ENCODE measurements around the gene SLC34A2. TPM values are rescaled to one million over a fixed set of nuclear protein-coding genes. Genes with fewer than 3 reads are reported as not detected.
A peak's percentile ranks its signal among the peaks of the same experiment; 100 is the strongest.
"Not testable (repeated sequence)": the region's sequence is repeated elsewhere in the genome, so short reads cannot be mapped to it uniquely, and the experiment has no call there.

The SLC34A2 gene
- total and polyA plus RNA-seq, 4 donors = 0.20 to 1.1 (median 0.58) TPM

DNA sequence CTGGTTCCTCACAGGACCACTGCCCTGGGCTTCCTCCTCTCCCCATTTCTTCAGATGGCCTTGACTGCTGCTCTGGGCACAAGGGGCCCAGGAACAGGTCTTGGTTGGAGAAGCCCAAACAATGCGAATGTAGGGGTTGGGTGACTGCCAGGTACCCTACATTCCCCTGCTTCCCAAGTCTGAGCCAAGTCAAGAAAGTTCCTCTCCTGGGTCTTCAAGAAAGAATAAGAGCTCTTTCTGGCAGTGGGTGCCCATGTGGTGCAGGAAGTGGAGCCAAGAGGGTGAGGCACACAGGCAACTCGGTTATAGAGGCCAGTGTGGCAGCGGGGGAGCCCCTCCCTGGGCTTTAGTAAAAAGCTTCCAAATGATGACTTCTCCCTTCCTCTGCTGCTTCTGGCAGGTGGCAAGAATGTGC lies 2.7 kb downstream of the SLC34A2 start:
- Histone ChIP-seq H3K27me3 (ENCODE audit: control insufficient read depth, insufficient read depth, low read length) (peaks cover 44% of the 10 kb centered on the region), H3K4me1 (ENCODE audit: control insufficient read depth, insufficient read depth, low read length) (peaks cover 21% of the 10 kb centered on the region), H3K27ac (ENCODE audit: low read depth, low read length) (no peak overlapping the region), H3K36me3 (ENCODE audit: control insufficient read depth, insufficient read depth, low read length) (no peaks in the 10 kb centered on the region), H3K4me3 (ENCODE audit: low read depth, low read length) (no peak overlapping the region), H3K9me3 (ENCODE audit: control insufficient read depth, insufficient read depth, low read length) (no peaks in the 10 kb centered on the region)
- no peak for DNase-seq (ENCODE audit: low read depth in 4 of 6, low spot score in 6 of 6)
- WGBS (ENCODE audit: insufficient coverage) = 48% methylated on average over 2 of the region's 3 CpGs

GRCh38 chr4:25658777-25659176 lies 3.1 kb downstream of the SLC34A2 start:
- Histone ChIP-seq H3K27me3 (ENCODE audit: control insufficient read depth, insufficient read depth, low read length) (peaks cover 44% of the 10 kb centered on the region), H3K36me3 (ENCODE audit: control insufficient read depth, insufficient read depth, low read length) (no peaks in the 10 kb centered on the region), H3K4me3 (ENCODE audit: low read depth, low read length) (no peak overlapping the region), H3K27ac (ENCODE audit: low read depth, low read length) (no peak overlapping the region), H3K4me1 (ENCODE audit: control insufficient read depth, insufficient read depth, low read length) (peaks cover 24% of the 10 kb centered on the region), H3K9me3 (ENCODE audit: control insufficient read depth, insufficient read depth, low read length) (no peaks in the 10 kb centered on the region)
- no peak for DNase-seq (ENCODE audit: low read depth in 4 of 6, low spot score in 6 of 6)
- WGBS (ENCODE audit: insufficient coverage) = 100% methylated on average over 2 of the region's 3 CpGs

- H3K27ac ChIP-seq (ENCODE audit: low read depth, low read length); H3K4me3 ChIP-seq (ENCODE audit: low read depth, low read length); H3K9me3 ChIP-seq (ENCODE audit: control insufficient read depth, insufficient read depth, low read length); H3K36me3 ChIP-seq (ENCODE audit: control insufficient read depth, insufficient read depth, low read length); DNase-seq (ENCODE audit: low read depth in 4 of 6, low spot score in 6 of 6): not testable (repeated sequence)
- H3K27me3 ChIP-seq (ENCODE audit: control insufficient read depth, insufficient read depth, low read length) = peaks cover 23% of the 10 kb centered on the region
- WGBS (ENCODE audit: insufficient coverage) = no CpG with 5 or more reads among the region's 4 CpGs
- H3K4me1 ChIP-seq (ENCODE audit: control insufficient read depth, insufficient read depth, low read length) = peaks cover 18% of the 10 kb centered on the region
Observed at GRCh38 chr4:25661441-25661840, 5.8 kb downstream of the SLC34A2 start.

DNA sequence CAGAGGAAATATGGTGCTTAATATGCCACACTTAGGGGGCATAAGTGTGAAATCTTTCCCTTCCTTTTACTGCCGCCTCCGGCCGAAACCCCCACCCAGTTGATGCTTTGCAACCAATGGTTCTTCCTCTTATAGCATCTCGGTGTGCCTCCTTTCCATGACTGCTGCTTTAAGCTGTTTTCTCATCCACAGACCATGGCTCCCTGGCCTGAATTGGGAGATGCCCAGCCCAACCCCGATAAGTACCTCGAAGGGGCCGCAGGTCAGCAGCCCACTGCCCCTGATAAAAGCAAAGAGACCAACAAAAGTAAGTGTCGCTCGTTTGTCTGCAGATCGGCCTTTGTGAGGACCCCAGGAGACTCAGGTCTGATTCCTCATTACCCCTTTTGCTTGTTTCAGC lies 6.7 kb downstream of the SLC34A2 start:
- H3K27me3 ChIP-seq (ENCODE audit: control insufficient read depth, insufficient read depth, low read length) = peaks cover 15% of the 10 kb centered on the region
- no peaks in the 10 kb centered on the region for H3K36me3 ChIP-seq (ENCODE audit: control insufficient read depth, insufficient read depth, low read length)
- DNase-seq (ENCODE audit: low read depth in 4 of 6, low spot score in 6 of 6) = no peak

GRCh38 chr4:25663781-25664180 lies 8.1 kb downstream of the SLC34A2 start:
- DNase-seq (ENCODE audit: low read depth in 4 of 6, low spot score in 6 of 6) = peak; percentile 24 to 91 (median 46)
- no peak overlapping the region for H3K4me3 ChIP-seq (ENCODE audit: low read depth, low read length)
- WGBS (ENCODE audit: insufficient coverage) = 11% methylated on average over 4 of the region's 8 CpGs

More for the DNA sequence above, 6.7 kb downstream of the SLC34A2 start:
- Histone ChIP-seq H3K9me3 (ENCODE audit: control insufficient read depth, insufficient read depth, low read length) (no peaks in the 10 kb centered on the region), H3K4me1 (ENCODE audit: control insufficient read depth, insufficient read depth, low read length) (peaks cover 17% of the 10 kb centered on the region), H3K27ac (ENCODE audit: low read depth, low read length) (no peak overlapping the region), H3K4me3 (ENCODE audit: low read depth, low read length) (no peak overlapping the region)
- WGBS (ENCODE audit: insufficient coverage) = 81% methylated on average over 10 of the region's 10 CpGs

GRCh38 chr4:25666031-25666630 lies 10.5 kb downstream of the SLC34A2 start:
- Histone ChIP-seq H3K4me3 (ENCODE audit: low read depth, low read length) (no peak overlapping the region), H3K4me1 (ENCODE audit: control insufficient read depth, insufficient read depth, low read length) (peaks cover 13% of the 10 kb centered on the region), H3K9me3 (ENCODE audit: control insufficient read depth, insufficient read depth, low read length) (no peaks in the 10 kb centered on the region), H3K27me3 (ENCODE audit: control insufficient read depth, insufficient read depth, low read length) (no peaks in the 10 kb centered on the region), H3K27ac (ENCODE audit: low read depth, low read length) (no peak overlapping the region), H3K36me3 (ENCODE audit: control insufficient read depth, insufficient read depth, low read length) (no peaks in the 10 kb centered on the region)
- 98% methylated on average over 6 of the region's 9 CpGs for WGBS (ENCODE audit: insufficient coverage)
- no peak for DNase-seq (ENCODE audit: low read depth in 4 of 6, low spot score in 6 of 6)

More at GRCh38 chr4:25663781-25664180, 8.1 kb downstream of the SLC34A2 start:
- Histone ChIP-seq H3K4me1 (ENCODE audit: control insufficient read depth, insufficient read depth, low read length) (peaks cover 13% of the 10 kb centered on the region), H3K9me3 (ENCODE audit: control insufficient read depth, insufficient read depth, low read length) (no peaks in the 10 kb centered on the region), H3K27me3 (ENCODE audit: control insufficient read depth, insufficient read depth, low read length) (peaks cover 2% of the 10 kb centered on the region), H3K36me3 (ENCODE audit: control insufficient read depth, insufficient read depth, low read length) (no peaks in the 10 kb centered on the region), H3K27ac (ENCODE audit: low read depth, low read length) (no peak overlapping the region)

- Histone ChIP-seq H3K27me3 (ENCODE audit: control insufficient read depth, insufficient read depth, low read length) (no peaks in the 10 kb centered on the region), H3K27ac (ENCODE audit: low read depth, low read length) (no peak overlapping the region), H3K9me3 (ENCODE audit: control insufficient read depth, insufficient read depth, low read length) (no peaks in the 10 kb centered on the region), H3K4me1 (ENCODE audit: control insufficient read depth, insufficient read depth, low read length) (peaks cover 13% of the 10 kb centered on the region), H3K36me3 (ENCODE audit: control insufficient read depth, insufficient read depth, low read length) (no peaks in the 10 kb centered on the region), H3K4me3 (ENCODE audit: low read depth, low read length) (no peak overlapping the region)
- WGBS (ENCODE audit: insufficient coverage) = 96% methylated on average over 8 of the region's 15 CpGs
- DNase-seq (ENCODE audit: low read depth in 4 of 6, low spot score in 6 of 6) = no peak
Observed at GRCh38 chr4:25667931-25668557, 12.4 kb downstream of the SLC34A2 start.

GRCh38 chr4:25670991-25671390 lies 15.3 kb downstream of the SLC34A2 start:
- 67% methylated on average over 1 of the region's 4 CpGs for WGBS (ENCODE audit: insufficient coverage)
- Histone ChIP-seq H3K4me3 (ENCODE audit: low read depth, low read length) (no peak overlapping the region), H3K9me3 (ENCODE audit: control insufficient read depth, insufficient read depth, low read length) (no peaks in the 10 kb centered on the region), H3K27me3 (ENCODE audit: control insufficient read depth, insufficient read depth, low read length) (no peaks in the 10 kb centered on the region), H3K27ac (ENCODE audit: low read depth, low read length) (no peak overlapping the region), H3K36me3 (ENCODE audit: control insufficient read depth, insufficient read depth, low read length) (peaks cover 3% of the 10 kb centered on the region), H3K4me1 (ENCODE audit: control insufficient read depth, insufficient read depth, low read length) (no peaks in the 10 kb centered on the region)
- DNase-seq (ENCODE audit: low read depth in 4 of 6, low spot score in 6 of 6) = peak in 1 of 6 donors; percentile 28

- no peak overlapping the region for H3K27ac ChIP-seq (ENCODE audit: low read depth, low read length)
- DNase-seq (ENCODE audit: low read depth in 4 of 6, low spot score in 6 of 6) = no peak
- no peaks in the 10 kb centered on the region for H3K27me3 ChIP-seq (ENCODE audit: control insufficient read depth, insufficient read depth, low read length)
- H3K9me3 ChIP-seq (ENCODE audit: control insufficient read depth, insufficient read depth, low read length) = no peaks in the 10 kb centered on the region
- H3K4me1 ChIP-seq (ENCODE audit: control insufficient read depth, insufficient read depth, low read length) = no peaks in the 10 kb centered on the region
- H3K36me3 ChIP-seq (ENCODE audit: control insufficient read depth, insufficient read depth, low read length) = peaks cover 6% of the 10 kb centered on the region
- no peak overlapping the region for H3K4me3 ChIP-seq (ENCODE audit: low read depth, low read length)
- WGBS (ENCODE audit: insufficient coverage) = 88% methylated on average over 5 of the region's 5 CpGs
Observed at GRCh38 chr4:25672756-25673155, 17.1 kb downstream of the SLC34A2 start.

DNA sequence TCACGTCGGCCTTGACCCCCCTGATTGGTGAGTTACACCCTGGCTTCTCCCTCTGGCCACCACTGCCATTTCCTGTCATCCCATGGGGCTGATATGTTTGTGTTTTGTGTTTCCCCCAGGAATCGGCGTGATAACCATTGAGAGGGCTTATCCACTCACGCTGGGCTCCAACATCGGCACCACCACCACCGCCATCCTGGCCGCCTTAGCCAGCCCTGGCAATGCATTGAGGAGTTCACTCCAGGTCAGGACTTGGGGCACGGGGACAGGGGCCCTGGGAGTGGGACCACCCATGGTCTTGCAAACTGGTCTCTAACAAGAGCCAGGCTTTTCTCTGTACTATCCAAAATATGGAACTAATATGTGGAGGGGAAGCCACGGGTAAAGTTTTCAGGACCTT lies 18.7 kb downstream of the SLC34A2 start:
- peaks cover 6% of the 10 kb centered on the region for H3K36me3 ChIP-seq (ENCODE audit: control insufficient read depth, insufficient read depth, low read length)
- no peak for DNase-seq (ENCODE audit: low read depth in 4 of 6, low spot score in 6 of 6)
- no peak overlapping the region for H3K27ac ChIP-seq (ENCODE audit: low read depth, low read length)
- no peaks in the 10 kb centered on the region for H3K27me3 ChIP-seq (ENCODE audit: control insufficient read depth, insufficient read depth, low read length)
- H3K9me3 ChIP-seq (ENCODE audit: control insufficient read depth, insufficient read depth, low read length) = no peaks in the 10 kb centered on the region
- no peak overlapping the region for H3K4me3 ChIP-seq (ENCODE audit: low read depth, low read length)
- WGBS (ENCODE audit: insufficient coverage) = 99% methylated on average over 7 of the region's 10 CpGs
- no peaks in the 10 kb centered on the region for H3K4me1 ChIP-seq (ENCODE audit: control insufficient read depth, insufficient read depth, low read length)
